GM20000 (cell line): ENCODE measurements around the gene GIPC3.

Experiments used
- DNase-seq: peaks from one replicate; pipeline ENCODE4 v3.0.0; 2012; ENCODE audit warnings: low spot score
- CTCF ChIP-seq: IDR thresholded peaks from 2 replicates; pipeline ENCODE4 v1.5.1; 2012; ENCODE audit warnings: mild to moderate bottlenecking, control low read depth; ENCODE audit errors: extremely low read depth, missing control alignments

The GIPC3 gene

GRCh38 chr19:3585301-3586126 lies at the start of gene GIPC3:
GIPC3 (plus strand) TSS chr19:3585478; CDS start chr19:3585598, 120 bp downstream.
- TF ChIP-seq CTCF, result no peak
- peak; percentile 47 for DNase-seq

GRCh38 chr19:3535563-3535965 lies 49.7 kb upstream of the GIPC3 start:
- DNase-seq, result no peak
- TF ChIP-seq CTCF, result no peak

GRCh38 chr19:3535981-3536380 lies 49.3 kb upstream of the GIPC3 start:
- no peak for TF ChIP-seq CTCF
- DNase-seq, result no peak

- no peak for DNase-seq
- TF ChIP-seq CTCF, result no peak
Observed at GRCh38 chr19:3536429-3537100, 48.7 kb upstream of the GIPC3 start.

- DNase-seq, result no peak
- no peak for TF ChIP-seq CTCF
Observed at GRCh38 chr19:3537101-3537437, 48.2 kb upstream of the GIPC3 start.

- no peak for TF ChIP-seq CTCF
Observed at GRCh38 chr19:3537438-3538240, 47.6 kb upstream of the GIPC3 start.

GRCh38 chr19:3538258-3538929 lies 46.9 kb upstream of the GIPC3 start:
- DNase-seq, result no peak

More at GRCh38 chr19:3537438-3538240, 47.6 kb upstream of the GIPC3 start:
- no peak for DNase-seq

More at GRCh38 chr19:3538258-3538929, 46.9 kb upstream of the GIPC3 start:
- no peak for TF ChIP-seq CTCF
